Naive thymus-derived CD8-positive, alpha-beta T cell (primary cell): ENCODE measurements around the gene SNX30. TPM values are rescaled to one million over a fixed set of nuclear protein-coding genes. Genes with fewer than 3 reads are reported as not detected.

Experiments
- ATAC-seq, 2 donors: fragments of 150-1000 bp; cut with Tn5 transposase in 1 of 2; sonication (Bioruptor Pico), chemical (Tn5 transposase) in 1 of 2; 1 replicate in 1 of 2; 2 replicates in 1 of 2; pipeline ENCODE4 v1.10.0; 2021; ENCODE audit warnings: mild to moderate bottlenecking in 2 of 2, moderate library complexity in 2 of 2
- POLR2A ChIA-PET: fragments of 350-600 bp; sonication (Branson Sonifier 250); formaldehyde crosslinking; loops from one replicate; lab custom pipeline; 2021; ENCODE audit warnings: antibody characterized with exemption; lab: Charles Lee
- DNase-seq, 10 donors: peaks; one replicate each; pipeline versions ENCODE4 v3.0.0 to v3.0.0-alpha.2; 2020 to 2022
- H3K27ac Mint-ChIP-seq, 10 donors: one replicate each; pipeline ENCODE4 v1.8.0; 2020 to 2022; ENCODE audit warnings: mild to moderate bottlenecking in 10 of 10, mixed read lengths in 10 of 10, moderate library complexity in 4 of 10, inconsistent platforms in 1 of 10
- H3K27me3 Mint-ChIP-seq, 5 donors: one replicate each; pipeline ENCODE4 v1.8.0; 2021 to 2022; ENCODE audit warnings: mixed read lengths in 5 of 5
- H3K36me3 Mint-ChIP-seq, 3 donors: one replicate each; pipeline ENCODE4 v1.8.0; 2020 to 2022; ENCODE audit warnings: mixed read lengths in 3 of 3, mild to moderate bottlenecking in 2 of 3, inconsistent platforms in 1 of 3
- H3K4me1 Mint-ChIP-seq, 4 donors: one replicate each; pipeline ENCODE4 v1.8.0; 2021 to 2022; ENCODE audit warnings: mixed read lengths in 4 of 4
- H3K4me3 Mint-ChIP-seq, 10 donors: one replicate each; pipeline ENCODE4 v1.8.0; 2020 to 2022; ENCODE audit warnings: mild to moderate bottlenecking in 10 of 10, mixed read lengths in 10 of 10, moderate library complexity in 6 of 10, inconsistent platforms in 1 of 10
- H3K9me3 Mint-ChIP-seq, 9 donors: one replicate each; pipeline ENCODE4 v1.8.0; 2020 to 2022; ENCODE audit warnings: mixed read lengths in 9 of 9, mild to moderate bottlenecking in 3 of 9, inconsistent platforms in 1 of 9, moderate library complexity in 1 of 9
- polyA plus RNA-seq, 3 donors: library from polyadenylated mRNA; unstranded; fragments of 300-500 nt; fragmentation: Illumina TruSeq; gene quantifications; one replicate each; pipeline ENCODE4 v1.2.3, GENCODE V29; 2021
- total RNA-seq, 8 experiments: library from RNA in 2 of 8; stranded (reverse) in 2 of 8; gene quantifications; one replicate each; pipeline ENCODE4 v1.2.3 and lab custom pipeline; 2021 to 2026

Gene SNX30
- total and polyA plus RNA-seq, 5 experiments from 2014 or later = 1.7 to 10.4 (median 3.6) TPM

- no peaks in the 10 kb centered on the region for H3K36me3 Mint-ChIP-seq
- no peaks in the 10 kb centered on the region for H3K4me1 Mint-ChIP-seq
- H3K4me3 Mint-ChIP-seq = no peak overlapping the region
- POLR2A ChIA-PET = no interaction called here
- DNase-seq (no peak), ATAC-seq (no peak)
- no peaks in the 10 kb centered on the region for H3K9me3 Mint-ChIP-seq
- no peak overlapping the region for H3K27ac Mint-ChIP-seq
- peaks cover 0 to 11% (median 5%) of the 10 kb centered on the region in 5 donors for H3K27me3 Mint-ChIP-seq
These were observed 164.0 kb downstream of the SNX30 start for GRCh38 chr9:112914524-112914923.

GRCh38 chr9:112917047-112917986 lies 166.8 kb downstream of the SNX30 start:
- Mint-ChIP-seq H3K4me3 (no peak overlapping the region), H3K36me3 (no peaks in the 10 kb centered on the region), H3K4me1 (no peaks in the 10 kb centered on the region), H3K27me3 (peaks cover 0 to 13% (median 8%) of the 10 kb centered on the region in 5 donors), H3K27ac (no peak overlapping the region), H3K9me3 (no peaks in the 10 kb centered on the region)
- no peak for ATAC-seq
- POLR2A ChIA-PET = no interaction called here
- no peak for DNase-seq

- no peak overlapping the region for H3K27ac Mint-ChIP-seq
- H3K4me1 Mint-ChIP-seq = no peaks in the 10 kb centered on the region
- DNase-seq (no peak), ATAC-seq (no peak)
- no peaks in the 10 kb centered on the region for H3K36me3 Mint-ChIP-seq
- H3K27me3 Mint-ChIP-seq = peaks cover 0 to 13% (median 6%) of the 10 kb centered on the region in 5 donors
- no peak overlapping the region for H3K4me3 Mint-ChIP-seq
- H3K9me3 Mint-ChIP-seq = no peaks in the 10 kb centered on the region
- POLR2A ChIA-PET = no interaction called here
These were observed 167.4 kb downstream of the SNX30 start for GRCh38 chr9:112917987-112918362.

- H3K9me3 Mint-ChIP-seq = no peaks in the 10 kb centered on the region
- peaks cover 0 to 2% (median 0%) of the 10 kb centered on the region in 4 donors for H3K4me1 Mint-ChIP-seq
- DNase-seq (no peak), ATAC-seq (no peak)
- H3K27ac Mint-ChIP-seq = no peak overlapping the region
- H3K4me3 Mint-ChIP-seq = no peak overlapping the region
- POLR2A ChIA-PET = no interaction called here
- no peaks in the 10 kb centered on the region for H3K36me3 Mint-ChIP-seq
- H3K27me3 Mint-ChIP-seq = peaks cover 0 to 14% (median 12%) of the 10 kb centered on the region in 5 donors
These were observed 171.0 kb downstream of the SNX30 start for GRCh38 chr9:112921549-112921948.

Other genes starting within 250 kb of the SNX30 start
- 10 to 100 TPM; 25.8 to 26.0 TPM for gene INIP, start 32.6 kb upstream of the SNX30 start, total RNA-seq
- gene INIP, start 32.6 kb upstream of the SNX30 start, polyA plus RNA-seq = 10 to 100 TPM; 26.6 to 38.9 (median 38.5) TPM
- gene SLC46A2, start 140.1 kb downstream of the SNX30 start, total RNA-seq = not detected
- under 1 TPM in 1 of 3 donors, not detected in 2; 0.11 TPM for gene SLC46A2, start 140.1 kb downstream of the SNX30 start, polyA plus RNA-seq